Measurements from ENCODE around the gene ARSB. TPM values are rescaled to one million over a fixed set of nuclear protein-coding genes. Genes with fewer than 3 reads are reported as not detected.

ARSB gene
- total and polyA plus RNA-seq, 12 donors, result 1.9 to 24.5 (median 14.5) TPM

GRCh38 chr5:78907255-78907891 lies 77.7 kb downstream of the ARSB start:
- H3K9me3 ChIP-seq (replicated peaks in 1 of 3), result no peaks in the 10 kb centered on the region
- no peak overlapping the region for H3K27ac ChIP-seq
- H3K27me3 ChIP-seq, result no peaks in the 10 kb centered on the region
- H3K4me1 ChIP-seq (replicated peaks in 1 of 2), result peaks cover 6% of the 10 kb centered on the region in 2 donors
- intact Hi-C loops (cut with DNase I), result no loop called here
- TF ChIP-seq POLR2A (IDR thresholded peaks at IDR 0.05) (no peak), CTCF (IDR thresholded peaks at IDR 0.05) (no peak)
- no peak overlapping the region for H3K4me3 ChIP-seq
- H3K36me3 ChIP-seq (replicated peaks in 1 of 2), result no peaks in the 10 kb centered on the region
- 71 to 92% (median 77%) methylated on average over 11 of the region's 11 CpGs for WGBS, 4 donors
- no peak for DNase-seq

GRCh38 chr5:78905084-78905938 lies 79.8 kb downstream of the ARSB start:
- Histone ChIP-seq H3K36me3 (replicated peaks in 1 of 2) (no peaks in the 10 kb centered on the region), H3K4me1 (replicated peaks in 1 of 2) (peaks cover 6% of the 10 kb centered on the region in 2 donors), H3K27me3 (no peaks in the 10 kb centered on the region), H3K4me3 (no peak overlapping the region), H3K27ac (no peak overlapping the region), H3K9me3 (replicated peaks in 1 of 3) (no peaks in the 10 kb centered on the region)
- 61 to 69% (median 67%) methylated on average over 5 of the region's 5 CpGs for WGBS, 4 donors
- intact Hi-C loops (cut with DNase I), result no loop called here
- TF ChIP-seq CTCF (IDR thresholded peaks at IDR 0.05) (no peak), POLR2A (IDR thresholded peaks at IDR 0.05) (no peak)
- no peak for DNase-seq

GRCh38 chr5:78903861-78904260 lies 81.2 kb downstream of the ARSB start:
- Histone ChIP-seq H3K27ac (no peak overlapping the region), H3K36me3 (replicated peaks in 1 of 2) (no peaks in the 10 kb centered on the region), H3K9me3 (replicated peaks in 1 of 3) (no peaks in the 10 kb centered on the region), H3K4me1 (replicated peaks in 1 of 2) (peaks cover 2% of the 10 kb centered on the region in 2 donors), H3K4me3 (no peak overlapping the region), H3K27me3 (no peaks in the 10 kb centered on the region)
- 55 to 67% (median 64%) methylated on average over 1 of the region's 1 CpG for WGBS, 4 donors
- DNase-seq, result no peak
- intact Hi-C loops (cut with DNase I), result no loop called here
- no peak for TF ChIP-seq CTCF (IDR thresholded peaks at IDR 0.05)
- no peak for TF ChIP-seq POLR2A (IDR thresholded peaks at IDR 0.05)

GRCh38 chr5:78903353-78903752 lies 81.8 kb downstream of the ARSB start:
- Histone ChIP-seq H3K4me1 (replicated peaks in 1 of 2) (no peaks in the 10 kb centered on the region), H3K27ac (no peak overlapping the region), H3K36me3 (replicated peaks in 1 of 2) (no peaks in the 10 kb centered on the region), H3K4me3 (no peak overlapping the region), H3K9me3 (replicated peaks in 1 of 3) (no peaks in the 10 kb centered on the region), H3K27me3 (no peaks in the 10 kb centered on the region)
- TF ChIP-seq CTCF (IDR thresholded peaks at IDR 0.05) (no peak), POLR2A (IDR thresholded peaks at IDR 0.05) (no peak)
- intact Hi-C loops (cut with DNase I), result no loop called here
- no peak for DNase-seq
- 77 to 87% (median 86%) methylated on average over 2 of the region's 2 CpGs for WGBS, 4 donors
